Measurements from ENCODE around the gene SPATA16. TPM values are rescaled to one million over a fixed set of nuclear protein-coding genes. Genes with fewer than 3 reads are reported as not detected.

SPATA16 gene
- total RNA-seq, 2 donors from 2014 or later, result not detected

GRCh38 chr3:173096994-173097785, 43.8 kb downstream of the SPATA16 start:
- Mint-ChIP-seq H3K27me3 (no peaks in the 10 kb centered on the region), H3K9me3 (peaks cover 17% of the 10 kb centered on the region), H3K4me3 (no peak overlapping the region), H3K4me1 (ENCODE audit: low read depth in 2 of 2) (no peaks in the 10 kb centered on the region), H3K36me3 (no peaks in the 10 kb centered on the region), H3K27ac (no peak overlapping the region)
- no peak for ATAC-seq
- no peak for DNase-seq (ENCODE audit: low spot score)

GRCh38 chr3:173096140-173096539, 44.9 kb downstream of the SPATA16 start:
- no peak overlapping the region for H3K4me3 Mint-ChIP-seq
- DNase-seq (ENCODE audit: low spot score) (no peak), ATAC-seq (no peak)
- no peaks in the 10 kb centered on the region for H3K36me3 Mint-ChIP-seq
- H3K27me3 Mint-ChIP-seq, result no peaks in the 10 kb centered on the region
- H3K27ac Mint-ChIP-seq, result no peak overlapping the region
- no peaks in the 10 kb centered on the region for H3K4me1 Mint-ChIP-seq (ENCODE audit: low read depth in 2 of 2)
- H3K9me3 Mint-ChIP-seq, result peaks cover 11% of the 10 kb centered on the region

- DNase-seq (ENCODE audit: low spot score) (no peak), ATAC-seq (no peak)
- Mint-ChIP-seq H3K9me3 (peaks cover 5% of the 10 kb centered on the region), H3K4me1 (ENCODE audit: low read depth in 2 of 2) (no peaks in the 10 kb centered on the region), H3K4me3 (no peak overlapping the region), H3K36me3 (no peaks in the 10 kb centered on the region), H3K27me3 (no peaks in the 10 kb centered on the region), H3K27ac (no peak overlapping the region)
Measured at GRCh38 chr3:173092038-173092437, 49.0 kb downstream of the SPATA16 start.

- Mint-ChIP-seq H3K9me3 (peaks cover 12% of the 10 kb centered on the region), H3K27ac (no peak overlapping the region), H3K4me3 (no peak overlapping the region), H3K4me1 (ENCODE audit: low read depth in 2 of 2) (no peaks in the 10 kb centered on the region), H3K27me3 (no peaks in the 10 kb centered on the region), H3K36me3 (no peaks in the 10 kb centered on the region)
- DNase-seq (ENCODE audit: low spot score) (no peak), ATAC-seq (no peak)
Measured at GRCh38 chr3:173090492-173090891, 50.5 kb downstream of the SPATA16 start.

- Mint-ChIP-seq H3K36me3 (no peaks in the 10 kb centered on the region), H3K4me1 (ENCODE audit: low read depth in 2 of 2) (no peaks in the 10 kb centered on the region), H3K4me3 (no peak overlapping the region), H3K27me3 (no peaks in the 10 kb centered on the region), H3K27ac (no peak overlapping the region), H3K9me3 (peaks cover 12% of the 10 kb centered on the region)
- DNase-seq (ENCODE audit: low spot score) (no peak), ATAC-seq (no peak)
Measured at GRCh38 chr3:173089283-173089682, 51.8 kb downstream of the SPATA16 start.

- no peak overlapping the region for H3K4me3 Mint-ChIP-seq
- no peak overlapping the region for H3K27ac Mint-ChIP-seq
- DNase-seq (ENCODE audit: low spot score) (no peak), ATAC-seq (no peak)
- peaks cover 4% of the 10 kb centered on the region for H3K36me3 Mint-ChIP-seq
- H3K9me3 Mint-ChIP-seq, result peaks cover 1% of the 10 kb centered on the region
- no peaks in the 10 kb centered on the region for H3K27me3 Mint-ChIP-seq
- H3K4me1 Mint-ChIP-seq (ENCODE audit: low read depth in 2 of 2), result no peaks in the 10 kb centered on the region
Measured at GRCh38 chr3:173078525-173078924, 62.5 kb downstream of the SPATA16 start.

- Mint-ChIP-seq H3K27me3 (no peaks in the 10 kb centered on the region), H3K4me3 (no peak overlapping the region), H3K27ac (no peak overlapping the region)
Measured at GRCh38 chr3:173066044-173067004, 74.7 kb downstream of the SPATA16 start.

GRCh38 chr3:173065543-173065981, 75.5 kb downstream of the SPATA16 start:
- Mint-ChIP-seq H3K27ac (no peak overlapping the region), H3K4me3 (no peak overlapping the region), H3K9me3 (peaks cover 4% of the 10 kb centered on the region), H3K36me3 (no peaks in the 10 kb centered on the region), H3K4me1 (ENCODE audit: low read depth in 2 of 2) (peaks cover 0 to 3% of the 10 kb centered on the region in 2 donors), H3K27me3 (no peaks in the 10 kb centered on the region)
- DNase-seq (ENCODE audit: low spot score), result no peak
- no peak for ATAC-seq

More at GRCh38 chr3:173066044-173067004, 74.7 kb downstream of the SPATA16 start:
- ATAC-seq (no peak), DNase-seq (ENCODE audit: low spot score) (no peak)
- Mint-ChIP-seq H3K36me3 (no peaks in the 10 kb centered on the region), H3K4me1 (ENCODE audit: low read depth in 2 of 2) (peaks cover 0 to 3% of the 10 kb centered on the region in 2 donors), H3K9me3 (peaks cover 7% of the 10 kb centered on the region)

GRCh38 chr3:173064631-173065030, 76.4 kb downstream of the SPATA16 start:
- Mint-ChIP-seq H3K4me1 (ENCODE audit: low read depth in 2 of 2) (peaks cover 0 to 3% of the 10 kb centered on the region in 2 donors), H3K4me3 (no peak overlapping the region), H3K27me3 (no peaks in the 10 kb centered on the region), H3K27ac (no peak overlapping the region), H3K36me3 (no peaks in the 10 kb centered on the region), H3K9me3 (peaks cover 4% of the 10 kb centered on the region)
- ATAC-seq (no peak), DNase-seq (ENCODE audit: low spot score) (no peak)

- no peaks in the 10 kb centered on the region for H3K9me3 Mint-ChIP-seq
- H3K36me3 Mint-ChIP-seq, result no peaks in the 10 kb centered on the region
- H3K4me1 Mint-ChIP-seq (ENCODE audit: low read depth in 2 of 2), result peaks cover 0 to 2% of the 10 kb centered on the region in 2 donors
- no peak overlapping the region for H3K27ac Mint-ChIP-seq
- DNase-seq (ENCODE audit: low spot score), result no peak
- no peaks in the 10 kb centered on the region for H3K27me3 Mint-ChIP-seq
- ATAC-seq, result no peak
- H3K4me3 Mint-ChIP-seq, result no peak overlapping the region
Measured at GRCh38 chr3:173058229-173058628, 82.8 kb downstream of the SPATA16 start.

GRCh38 chr3:173055228-173055933, 85.7 kb downstream of the SPATA16 start:
- ATAC-seq (no peak), DNase-seq (ENCODE audit: low spot score) (no peak)
- Mint-ChIP-seq H3K36me3 (no peaks in the 10 kb centered on the region), H3K27me3 (no peaks in the 10 kb centered on the region), H3K9me3 (no peaks in the 10 kb centered on the region), H3K4me1 (ENCODE audit: low read depth in 2 of 2) (peaks cover 0 to 2% of the 10 kb centered on the region in 2 donors), H3K27ac (no peak overlapping the region), H3K4me3 (no peak overlapping the region)

GRCh38 chr3:173049360-173049759, 91.7 kb downstream of the SPATA16 start:
- no peaks in the 10 kb centered on the region for H3K4me1 Mint-ChIP-seq (ENCODE audit: low read depth in 2 of 2)
- no peak for DNase-seq (ENCODE audit: low spot score)
- no peak overlapping the region for H3K4me3 Mint-ChIP-seq
- ATAC-seq, result no peak
- H3K36me3 Mint-ChIP-seq, result no peaks in the 10 kb centered on the region
- no peaks in the 10 kb centered on the region for H3K27me3 Mint-ChIP-seq
- H3K9me3 Mint-ChIP-seq, result no peaks in the 10 kb centered on the region
- H3K27ac Mint-ChIP-seq, result no peak overlapping the region

GRCh38 chr3:173045770-173046382, 95.2 kb downstream of the SPATA16 start:
- Mint-ChIP-seq H3K4me1 (ENCODE audit: low read depth in 2 of 2) (no peaks in the 10 kb centered on the region), H3K4me3 (no peak overlapping the region), H3K27me3 (no peaks in the 10 kb centered on the region), H3K27ac (no peak overlapping the region), H3K9me3 (no peaks in the 10 kb centered on the region), H3K36me3 (no peaks in the 10 kb centered on the region)
- ATAC-seq (no peak), DNase-seq (ENCODE audit: low spot score) (no peak)
